ENCODE data around the gene ZMPSTE24. TPM values are rescaled to one million over a fixed set of nuclear protein-coding genes. Genes with fewer than 3 reads are reported as not detected.
A peak's percentile ranks its signal among the peaks of the same experiment; 100 is the strongest.

The ZMPSTE24 gene
- polyA plus RNA-seq, 1 donor (not counting 4 experiments of a cell fraction or from before 2014, with no cell fraction given): 73.4 TPM

- no peaks in the 10 kb centered on the region for H3K27me3 ChIP-seq (ENCODE audit: control insufficient read depth, extremely low read depth, insufficient read depth, low read length)
- H3K36me3 ChIP-seq (ENCODE audit: control insufficient read depth in 2 of 2, extremely low read depth in 1 of 2, insufficient read depth in 2 of 2, low read length in 2 of 2): peaks cover 8 to 16% of the 10 kb centered on the region in 2 experiments
- H4K20me1 ChIP-seq (ENCODE audit: control insufficient read depth, extremely low read depth, insufficient read depth, low read length): no peaks in the 10 kb centered on the region
- peak overlapping the region; percentile 77 to 85 (median 78) for H3K4me3 ChIP-seq (ENCODE audit: control insufficient read depth in 2 of 3, extremely low read depth in 1 of 3, insufficient read depth in 2 of 3, low read depth in 1 of 3, low read length in 3 of 3)
- H3K4me2 ChIP-seq (ENCODE audit: control insufficient read depth, extremely low read depth, insufficient read depth, low read depth, low read length): peak overlapping the region; percentile 97
- no peak for DNase-seq (ENCODE audit: low read depth, low spot score)
- TF ChIP-seq EZH2 (IDR thresholded peaks at IDR 0.05; ENCODE audit: low read length) (no peak), CTCF (optimal IDR thresholded peaks at IDR 0.05 in 1 of 3, IDR thresholded peaks at IDR 0.05 in 1 of 3, conservative IDR thresholded peaks at IDR 0.05 in 1 of 3; ENCODE audit: extremely low read depth in 1 of 3, insufficient read depth in 2 of 3, low read length in 3 of 3) (no peak)
- H3K9me1 ChIP-seq (ENCODE audit: control insufficient read depth, extremely low read depth, insufficient read depth, low read length): no peaks in the 10 kb centered on the region
- dilution Hi-C loops (cut with MboI; ENCODE audit: extremely low pct_ligation_motif_present, low sequenced_read_pairs): no loop called here
- peak overlapping the region; percentile 93 for H2AFZ ChIP-seq (ENCODE audit: control insufficient read depth, low read length)
- H3K27ac ChIP-seq (ENCODE audit: control insufficient read depth, insufficient read depth, low read length): peak overlapping the region; percentile 98
- peaks cover 12% of the 10 kb centered on the region for H3K4me1 ChIP-seq (ENCODE audit: control insufficient read depth, extremely low read depth, insufficient read depth, low read length)
- H3K9ac ChIP-seq (ENCODE audit: control insufficient read depth, extremely low read depth, insufficient read depth, low read length): peak overlapping the region; percentile 97
- peaks cover 47% of the 10 kb centered on the region for H3K79me2 ChIP-seq (ENCODE audit: control insufficient read depth, insufficient read depth, low read length)
- FAIRE-seq: no peak
- H3K9me3 ChIP-seq (ENCODE audit: control insufficient read depth, low read depth, low read length): no peaks in the 10 kb centered on the region
These were observed 736 bp upstream of the ZMPSTE24 start for GRCh38 chr1:40257313-40257687.

DNA sequence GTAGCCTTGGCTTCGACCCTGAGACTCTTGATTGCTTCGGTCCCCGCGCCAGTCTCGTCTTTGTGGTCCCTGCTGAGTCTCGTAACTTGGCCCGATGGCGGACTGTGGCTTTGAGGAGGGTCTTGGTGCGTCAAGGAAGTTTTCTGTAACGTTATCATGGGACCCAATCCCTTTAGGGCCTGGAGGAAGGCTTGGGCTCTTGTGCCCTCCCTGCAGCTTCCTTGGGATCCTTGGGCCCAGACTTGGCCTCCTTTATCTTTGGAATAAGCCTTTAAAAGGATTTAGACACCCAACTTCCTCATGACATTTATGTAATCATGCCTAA, 371 bp downstream of the ZMPSTE24 start:
- TF ChIP-seq CTCF (optimal IDR thresholded peaks at IDR 0.05 in 1 of 3, IDR thresholded peaks at IDR 0.05 in 1 of 3, conservative IDR thresholded peaks at IDR 0.05 in 1 of 3; ENCODE audit: extremely low read depth in 1 of 3, insufficient read depth in 2 of 3, low read length in 3 of 3) (no peak), EZH2 (IDR thresholded peaks at IDR 0.05; ENCODE audit: low read length) (no peak)

More for the DNA sequence above, 371 bp downstream of the ZMPSTE24 start:
- Histone ChIP-seq H3K9me3 (ENCODE audit: control insufficient read depth, low read depth, low read length) (no peaks in the 10 kb centered on the region), H3K9me1 (ENCODE audit: control insufficient read depth, extremely low read depth, insufficient read depth, low read length) (no peaks in the 10 kb centered on the region), H3K4me1 (ENCODE audit: control insufficient read depth, extremely low read depth, insufficient read depth, low read length) (peaks cover 12% of the 10 kb centered on the region), H3K27ac (ENCODE audit: control insufficient read depth, insufficient read depth, low read length) (peak overlapping the region; percentile 84), H3K36me3 (ENCODE audit: control insufficient read depth in 2 of 2, extremely low read depth in 1 of 2, insufficient read depth in 2 of 2, low read length in 2 of 2) (peaks cover 12 to 24% of the 10 kb centered on the region in 2 experiments), H4K20me1 (ENCODE audit: control insufficient read depth, extremely low read depth, insufficient read depth, low read length) (no peaks in the 10 kb centered on the region), H3K4me2 (ENCODE audit: control insufficient read depth, extremely low read depth, insufficient read depth, low read depth, low read length) (peak overlapping the region; percentile 34), H3K27me3 (ENCODE audit: control insufficient read depth, extremely low read depth, insufficient read depth, low read length) (no peaks in the 10 kb centered on the region), H3K4me3 (ENCODE audit: control insufficient read depth in 2 of 3, extremely low read depth in 1 of 3, insufficient read depth in 2 of 3, low read depth in 1 of 3, low read length in 3 of 3) (peak overlapping the region; percentile 73 to 80 (median 77)), H3K9ac (ENCODE audit: control insufficient read depth, extremely low read depth, insufficient read depth, low read length) (peak overlapping the region; percentile 97), H3K79me2 (ENCODE audit: control insufficient read depth, insufficient read depth, low read length) (peaks cover 57% of the 10 kb centered on the region), H2AFZ (ENCODE audit: control insufficient read depth, low read length) (peak overlapping the region; percentile 75)
- dilution Hi-C loops (cut with MboI; ENCODE audit: extremely low pct_ligation_motif_present, low sequenced_read_pairs): no loop called here
- FAIRE-seq (no peak), DNase-seq (ENCODE audit: low read depth, low spot score) (no peak)
